Astrocyte (in vitro differentiated cells and primary cell): Measurements from ENCODE around the gene GAS2L1. TPM values are rescaled to one million over a fixed set of nuclear protein-coding genes. Genes with fewer than 3 reads are reported as not detected.

Experiments used
- DNase-seq: peaks from one replicate; pipeline ENCODE4 v3.0.0-alpha.2; 2010; ENCODE audit warnings: low read depth
- FAIRE-seq: peaks from 2 replicates; lab custom pipeline; 2011; peaks lifted over from hg19 to GRCh38; lab: Jason Lieb, UNC
- H2AFZ ChIP-seq: 2 replicates; pipeline ENCODE4 v1.6.0; 2012; ENCODE audit warnings: low read depth, low read length, inconsistent platforms
- H3K27ac ChIP-seq: 2 replicates; pipeline ENCODE4 v1.5.1; 2011; ENCODE audit warnings: low read depth, low read length, inconsistent platforms
- H3K27me3 ChIP-seq: 2 replicates; pipeline ENCODE4 v1.6.0; 2011; ENCODE audit warnings: low read length, inconsistent platforms; ENCODE audit not compliant: insufficient read depth
- H3K36me3 ChIP-seq: 2 replicates; pipeline ENCODE4 v1.5.1; 2011; ENCODE audit warnings: low read length, inconsistent platforms; ENCODE audit not compliant: insufficient read depth
- H3K4me1 ChIP-seq: 2 replicates; pipeline ENCODE4 v1.5.1; 2011; ENCODE audit warnings: low read length, inconsistent platforms; ENCODE audit not compliant: insufficient read depth
- H3K4me2 ChIP-seq: 2 replicates; pipeline ENCODE4 v1.6.0; 2012; ENCODE audit warnings: low read length, inconsistent platforms
- H3K4me3 ChIP-seq: 2 replicates; pipeline ENCODE4 v1.5.1; 2011; ENCODE audit warnings: low read depth, mild to moderate bottlenecking, low read length, inconsistent platforms; ENCODE audit not compliant: insufficient read depth
- H3K79me2 ChIP-seq: 2 replicates; pipeline ENCODE4 v1.6.0; 2012; ENCODE audit warnings: mild to moderate bottlenecking, low read length, inconsistent platforms; ENCODE audit not compliant: insufficient read depth
- H3K9ac ChIP-seq: 2 replicates; pipeline ENCODE4 v1.6.0; 2012; ENCODE audit warnings: mild to moderate bottlenecking, low read length, inconsistent platforms
- H3K9me3 ChIP-seq: 2 replicates; pipeline ENCODE4 v1.5.1; 2012; ENCODE audit warnings: low read depth, mild to moderate bottlenecking, low read length, inconsistent platforms; ENCODE audit not compliant: insufficient read depth
- H4K20me1 ChIP-seq: 2 replicates; pipeline ENCODE4 v1.6.0; 2012; ENCODE audit warnings: low read length, inconsistent platforms; ENCODE audit not compliant: insufficient read depth
- H3K27ac Mint-ChIP-seq: one replicate; pipeline ENCODE4 v1.8.0; 2021; ENCODE audit warnings: mild to moderate bottlenecking, mixed read lengths; ENCODE audit not compliant: unreplicated experiment
- H3K27me3 Mint-ChIP-seq: one replicate; pipeline ENCODE4 v1.8.0; 2021; ENCODE audit warnings: low read depth, mixed read lengths; ENCODE audit not compliant: unreplicated experiment
- H3K36me3 Mint-ChIP-seq: one replicate; pipeline ENCODE4 v1.8.0; 2021; ENCODE audit warnings: low read depth, mixed read lengths; ENCODE audit not compliant: unreplicated experiment
- H3K4me1 Mint-ChIP-seq: one replicate; pipeline ENCODE4 v1.8.0; 2021; ENCODE audit warnings: low read depth, mixed read lengths; ENCODE audit not compliant: unreplicated experiment
- H3K4me3 Mint-ChIP-seq: one replicate; pipeline ENCODE4 v1.8.0; 2021; ENCODE audit warnings: mild to moderate bottlenecking, moderate library complexity, mixed read lengths; ENCODE audit not compliant: unreplicated experiment
- H3K9me3 Mint-ChIP-seq: one replicate; pipeline ENCODE4 v1.8.0; 2021; ENCODE audit warnings: mild to moderate bottlenecking, mixed read lengths; ENCODE audit not compliant: unreplicated experiment
- EZH2 ChIP-seq: IDR thresholded peaks from 2 replicates; pipeline ENCODE4 v1.6.1; 2012; ENCODE audit warnings: mild to moderate bottlenecking, low read length, inconsistent platforms; ENCODE audit not compliant: insufficient read depth
- total RNA-seq: library from RNA; stranded (reverse); gene quantifications from 2 replicates; pipeline ENCODE4 v1.2.1, GENCODE V29; 2021
- TF ChIP-seq, protein P1 (sequence below): IDR thresholded peaks from 2 replicates; pipeline ENCODE4 v1.5.1; 2011; ENCODE audit warnings: low read depth, mild to moderate bottlenecking, inconsistent platforms, low read length, moderate library complexity; ENCODE audit not compliant: insufficient read depth

GAS2L1 gene
- total RNA-seq, 1 donor from 2014 or later = 24.3 TPM

DNA sequence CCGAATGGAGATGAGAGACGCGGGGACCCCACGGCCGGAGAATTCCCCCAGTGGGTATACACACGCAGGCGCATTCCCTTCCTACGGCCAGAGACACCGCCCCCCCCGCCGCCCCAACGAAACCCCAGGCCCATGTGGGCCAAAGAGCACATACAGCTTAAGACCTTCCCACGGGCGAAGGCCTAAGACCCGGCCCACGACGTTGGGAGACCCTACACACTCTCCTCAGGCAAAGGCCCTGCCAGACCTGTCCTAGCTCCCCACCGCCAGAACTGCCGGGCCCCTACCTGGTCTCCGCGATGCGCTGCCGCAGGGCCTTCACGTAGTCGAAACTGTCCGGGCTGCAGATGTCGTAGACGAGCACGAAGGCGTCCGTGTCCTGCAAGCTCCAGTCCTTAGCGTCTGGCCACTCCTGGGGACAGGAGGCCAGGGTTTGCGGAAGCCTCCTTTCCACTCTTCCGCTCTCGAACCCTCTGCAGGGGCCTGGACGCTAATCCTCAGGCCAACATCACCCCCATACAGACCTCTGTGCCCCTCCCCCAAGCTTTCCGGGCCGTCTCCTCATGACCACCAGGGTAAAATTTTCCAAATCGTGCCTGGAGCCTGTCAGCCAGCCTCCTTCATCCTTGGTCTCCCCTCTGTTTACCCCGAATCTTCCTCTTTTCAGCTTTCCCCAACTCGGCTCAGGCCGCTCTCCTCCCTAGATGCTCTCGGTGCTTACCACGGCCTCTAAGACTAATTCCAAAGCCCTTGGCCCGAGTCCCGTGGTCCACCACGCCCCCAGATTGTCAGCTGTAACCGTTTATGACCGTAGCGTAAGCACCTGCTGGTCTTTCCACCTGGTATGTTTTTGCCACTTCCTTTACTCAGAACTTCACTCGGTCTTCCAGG is 7.4 kb downstream of the GAS2L1 start:
- H3K36me3 ChIP-seq = no peaks in the 10 kb centered on the region
- H3K79me2 ChIP-seq = peaks cover 17% of the 10 kb centered on the region
- peaks cover 34% of the 10 kb centered on the region for H3K27me3 ChIP-seq
- peak overlapping the region; percentile 19 for H3K4me2 ChIP-seq
- peaks cover 13% of the 10 kb centered on the region for H3K36me3 Mint-ChIP-seq
- peak overlapping the region; percentile 47 for H3K27ac Mint-ChIP-seq
- H3K9me3 Mint-ChIP-seq = no peaks in the 10 kb centered on the region
- FAIRE-seq = no peak
- H3K4me3 ChIP-seq = no peak overlapping the region
- no peaks in the 10 kb centered on the region for H3K9me3 ChIP-seq
- H3K27ac ChIP-seq = no peak overlapping the region
- DNase-seq = no peak
- TF ChIP-seq, protein P1, sequence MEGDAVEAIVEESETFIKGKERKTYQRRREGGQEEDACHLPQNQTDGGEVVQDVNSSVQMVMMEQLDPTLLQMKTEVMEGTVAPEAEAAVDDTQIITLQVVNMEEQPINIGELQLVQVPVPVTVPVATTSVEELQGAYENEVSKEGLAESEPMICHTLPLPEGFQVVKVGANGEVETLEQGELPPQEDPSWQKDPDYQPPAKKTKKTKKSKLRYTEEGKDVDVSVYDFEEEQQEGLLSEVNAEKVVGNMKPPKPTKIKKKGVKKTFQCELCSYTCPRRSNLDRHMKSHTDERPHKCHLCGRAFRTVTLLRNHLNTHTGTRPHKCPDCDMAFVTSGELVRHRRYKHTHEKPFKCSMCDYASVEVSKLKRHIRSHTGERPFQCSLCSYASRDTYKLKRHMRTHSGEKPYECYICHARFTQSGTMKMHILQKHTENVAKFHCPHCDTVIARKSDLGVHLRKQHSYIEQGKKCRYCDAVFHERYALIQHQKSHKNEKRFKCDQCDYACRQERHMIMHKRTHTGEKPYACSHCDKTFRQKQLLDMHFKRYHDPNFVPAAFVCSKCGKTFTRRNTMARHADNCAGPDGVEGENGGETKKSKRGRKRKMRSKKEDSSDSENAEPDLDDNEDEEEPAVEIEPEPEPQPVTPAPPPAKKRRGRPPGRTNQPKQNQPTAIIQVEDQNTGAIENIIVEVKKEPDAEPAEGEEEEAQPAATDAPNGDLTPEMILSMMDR = no peak
- TF ChIP-seq EZH2 = peak; percentile 40
- H3K9ac ChIP-seq = no peak overlapping the region
- H4K20me1 ChIP-seq = peaks cover 36% of the 10 kb centered on the region
- peaks cover 35% of the 10 kb centered on the region for H3K4me1 ChIP-seq
- peak overlapping the region; percentile 67 for H3K4me3 Mint-ChIP-seq
- peaks cover 5% of the 10 kb centered on the region for H3K4me1 Mint-ChIP-seq
- H3K27me3 Mint-ChIP-seq = peaks cover 32% of the 10 kb centered on the region
- H2AFZ ChIP-seq = no peak overlapping the region

DNA sequence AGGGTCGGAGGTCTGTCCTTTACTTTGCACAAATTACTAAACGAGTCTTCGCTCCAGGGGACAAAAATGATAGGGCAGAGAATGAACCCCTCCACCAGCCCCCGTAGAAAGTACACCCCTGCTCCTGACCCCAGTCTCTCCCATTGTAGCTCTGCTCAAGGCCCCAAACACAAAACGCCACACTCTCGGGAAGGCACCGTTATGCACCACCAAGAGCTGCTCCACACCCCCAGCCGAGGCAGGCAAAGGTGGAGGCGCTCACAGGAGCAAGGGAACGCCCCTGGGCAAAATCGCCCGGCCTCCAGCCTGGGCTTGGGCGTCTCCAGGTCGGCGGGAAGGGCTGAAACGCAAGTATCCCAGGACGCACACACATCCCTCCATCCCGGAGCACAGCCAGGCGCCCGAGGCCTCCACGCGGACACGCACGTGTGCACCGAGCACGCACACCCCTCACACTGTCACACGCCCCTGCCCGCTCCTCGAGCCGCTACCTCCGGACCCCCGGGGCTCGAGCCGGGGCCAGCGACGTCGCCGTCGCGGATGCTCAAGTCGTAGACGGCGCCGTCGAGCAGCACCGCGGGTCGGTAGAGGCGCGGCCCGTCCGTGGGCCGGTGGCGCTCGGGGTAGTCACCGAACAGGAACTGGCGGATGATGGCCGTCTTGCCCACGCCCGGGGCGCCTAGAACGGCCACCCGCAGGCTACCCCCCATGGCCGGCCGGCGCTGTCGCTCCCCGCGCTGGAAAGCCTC is 8.3 kb downstream of the GAS2L1 start:
- Mint-ChIP-seq H3K27ac (peak overlapping the region; percentile 47), H3K4me1 (peaks cover 4% of the 10 kb centered on the region), H3K4me3 (peak overlapping the region; percentile 67), H3K36me3 (peaks cover 13% of the 10 kb centered on the region), H3K27me3 (peaks cover 32% of the 10 kb centered on the region), H3K9me3 (no peaks in the 10 kb centered on the region)
- no peak for DNase-seq
- Histone ChIP-seq H4K20me1 (peaks cover 30% of the 10 kb centered on the region), H3K9me3 (no peaks in the 10 kb centered on the region), H3K79me2 (peaks cover 8% of the 10 kb centered on the region), H2AFZ (no peak overlapping the region), H3K9ac (no peak overlapping the region), H3K4me1 (peaks cover 26% of the 10 kb centered on the region), H3K4me2 (peak overlapping the region; percentile 75), H3K36me3 (no peaks in the 10 kb centered on the region), H3K27ac (no peak overlapping the region), H3K4me3 (no peak overlapping the region), H3K27me3 (peaks cover 34% of the 10 kb centered on the region)
- peak; percentile 87 for TF ChIP-seq EZH2
- TF ChIP-seq, protein P1 = no peak
- no peak for FAIRE-seq
